ENCODE results near the gene DNAJC3.
"Not testable (repeated sequence)": the region's sequence is repeated elsewhere in the genome, so short reads cannot be mapped to it uniquely, and the experiment has no call there.

The DNAJC3 gene

GRCh38 chr13:95689582-95689926 is 12.6 kb downstream of the DNAJC3 start:
- no peak overlapping the region for H3K4me3 ChIP-seq (ENCODE audit: low read depth, low read length)
- no peak for DNase-seq (ENCODE audit: low read depth)
- TF ChIP-seq, protein P1, sequence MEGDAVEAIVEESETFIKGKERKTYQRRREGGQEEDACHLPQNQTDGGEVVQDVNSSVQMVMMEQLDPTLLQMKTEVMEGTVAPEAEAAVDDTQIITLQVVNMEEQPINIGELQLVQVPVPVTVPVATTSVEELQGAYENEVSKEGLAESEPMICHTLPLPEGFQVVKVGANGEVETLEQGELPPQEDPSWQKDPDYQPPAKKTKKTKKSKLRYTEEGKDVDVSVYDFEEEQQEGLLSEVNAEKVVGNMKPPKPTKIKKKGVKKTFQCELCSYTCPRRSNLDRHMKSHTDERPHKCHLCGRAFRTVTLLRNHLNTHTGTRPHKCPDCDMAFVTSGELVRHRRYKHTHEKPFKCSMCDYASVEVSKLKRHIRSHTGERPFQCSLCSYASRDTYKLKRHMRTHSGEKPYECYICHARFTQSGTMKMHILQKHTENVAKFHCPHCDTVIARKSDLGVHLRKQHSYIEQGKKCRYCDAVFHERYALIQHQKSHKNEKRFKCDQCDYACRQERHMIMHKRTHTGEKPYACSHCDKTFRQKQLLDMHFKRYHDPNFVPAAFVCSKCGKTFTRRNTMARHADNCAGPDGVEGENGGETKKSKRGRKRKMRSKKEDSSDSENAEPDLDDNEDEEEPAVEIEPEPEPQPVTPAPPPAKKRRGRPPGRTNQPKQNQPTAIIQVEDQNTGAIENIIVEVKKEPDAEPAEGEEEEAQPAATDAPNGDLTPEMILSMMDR (IDR thresholded peaks at IDR 0.05; ENCODE audit: low read depth, low read length, missing control alignments) = no peak

DNA sequence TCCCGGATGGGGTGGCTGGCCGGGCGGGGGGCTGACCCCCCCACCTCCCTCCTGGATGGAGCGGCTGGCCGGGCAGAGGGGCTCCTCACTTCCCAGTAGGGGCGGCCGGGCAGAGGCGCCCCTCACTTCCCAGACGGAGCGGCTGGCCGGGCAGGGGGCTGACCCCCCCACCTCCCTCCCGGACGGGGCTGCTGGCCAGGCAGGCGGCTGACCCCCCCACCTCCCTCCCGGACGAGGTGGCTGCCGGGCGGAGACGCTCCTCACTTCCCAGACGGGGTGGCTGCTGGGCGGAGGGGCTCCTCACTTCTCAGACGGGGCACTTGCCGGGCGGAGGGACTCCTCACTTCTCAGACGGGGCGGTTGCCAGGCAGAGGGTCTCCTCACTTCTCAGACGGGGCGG is 14.0 kb downstream of the DNAJC3 start:
- DNase-seq (ENCODE audit: low read depth); H3K4me3 ChIP-seq (ENCODE audit: low read depth, low read length): not testable (repeated sequence)

DNA sequence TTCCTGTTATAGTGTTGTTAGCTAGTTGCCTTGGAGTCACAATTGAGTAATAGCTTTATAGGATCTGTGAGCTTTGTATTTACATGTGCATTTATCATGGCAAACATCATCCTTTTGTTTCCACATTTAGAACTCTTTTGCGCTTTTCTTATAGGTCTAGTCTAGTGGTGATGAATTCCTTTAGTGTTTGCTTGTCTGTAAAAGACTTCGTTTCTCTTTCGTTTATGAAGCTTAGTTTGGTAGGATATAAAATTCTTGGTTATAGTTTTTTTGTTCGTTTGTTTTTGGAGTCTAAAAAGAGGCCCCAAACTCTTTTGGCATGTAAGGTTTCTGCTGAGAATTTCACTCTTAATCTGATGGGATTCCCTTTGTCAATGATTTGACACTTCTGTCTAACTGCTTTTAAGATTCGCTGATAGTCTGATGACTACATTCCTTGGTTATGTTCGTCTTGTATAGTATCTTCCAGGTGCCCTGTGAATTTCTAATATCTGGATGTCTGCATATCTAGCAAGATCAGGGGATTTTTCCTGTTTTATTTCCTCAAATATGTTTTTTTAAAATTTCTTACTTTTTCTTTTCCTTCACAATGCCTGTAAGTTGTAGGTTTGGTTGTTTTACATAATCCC is 20.2 kb downstream of the DNAJC3 start:
- TF ChIP-seq, protein P1 (IDR thresholded peaks at IDR 0.05; ENCODE audit: low read depth, low read length, missing control alignments) = no peak
- DNase-seq (ENCODE audit: low read depth) = no peak
- no peak overlapping the region for H3K4me3 ChIP-seq (ENCODE audit: low read depth, low read length)

- TF ChIP-seq, protein P1 (IDR thresholded peaks at IDR 0.05; ENCODE audit: low read depth, low read length, missing control alignments) = peak; percentile 45
- H3K4me3 ChIP-seq (ENCODE audit: low read depth, low read length) = no peak overlapping the region
- no peak for DNase-seq (ENCODE audit: low read depth)
Measured at GRCh38 chr13:95698047-95698749, 21.3 kb downstream of the DNAJC3 start.

DNA sequence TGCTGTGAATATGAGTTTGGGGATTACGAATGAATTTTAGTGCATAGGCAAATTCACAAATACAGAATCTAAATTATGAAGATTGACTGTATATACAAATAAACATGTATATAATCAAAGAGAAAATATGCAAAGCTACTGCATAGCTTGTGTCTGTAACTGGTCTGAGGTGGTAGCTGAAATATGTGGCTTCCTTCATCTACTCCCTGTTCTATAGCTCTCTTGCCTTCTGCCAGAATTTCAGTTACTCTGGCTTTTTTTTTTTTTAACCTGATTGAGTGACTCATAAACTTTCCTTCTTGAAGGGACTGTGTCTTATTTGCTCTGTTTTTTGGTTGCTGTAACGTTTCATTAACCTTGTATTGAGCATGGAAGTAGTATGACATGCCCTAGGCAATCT is 26.6 kb downstream of the DNAJC3 start:
- no peak overlapping the region for H3K4me3 ChIP-seq (ENCODE audit: low read depth, low read length)
- TF ChIP-seq, protein P1 (IDR thresholded peaks at IDR 0.05; ENCODE audit: low read depth, low read length, missing control alignments) = no peak
- DNase-seq (ENCODE audit: low read depth) = no peak

- no peak overlapping the region for H3K4me3 ChIP-seq (ENCODE audit: low read depth, low read length)
- no peak for DNase-seq (ENCODE audit: low read depth)
- TF ChIP-seq, protein P1 (IDR thresholded peaks at IDR 0.05; ENCODE audit: low read depth, low read length, missing control alignments) = peak; percentile 28
Measured at GRCh38 chr13:95704510-95704909, 27.6 kb downstream of the DNAJC3 start.

- no peak for DNase-seq (ENCODE audit: low read depth)
- TF ChIP-seq, protein P1 (IDR thresholded peaks at IDR 0.05; ENCODE audit: low read depth, low read length, missing control alignments) = no peak
Measured at GRCh38 chr13:95706356-95706755, 29.4 kb downstream of the DNAJC3 start.

More at GRCh38 chr13:95706356-95706755, 29.4 kb downstream of the DNAJC3 start:
- H3K4me3 ChIP-seq (ENCODE audit: low read depth, low read length) = no peak overlapping the region

All from GM12864 (cell line).